ENCODE data around the gene WASL.
"Not testable (repeated sequence)": the region's sequence is repeated elsewhere in the genome, so short reads cannot be mapped to it uniquely, and the experiment has no call there.

Gene WASL

DNA sequence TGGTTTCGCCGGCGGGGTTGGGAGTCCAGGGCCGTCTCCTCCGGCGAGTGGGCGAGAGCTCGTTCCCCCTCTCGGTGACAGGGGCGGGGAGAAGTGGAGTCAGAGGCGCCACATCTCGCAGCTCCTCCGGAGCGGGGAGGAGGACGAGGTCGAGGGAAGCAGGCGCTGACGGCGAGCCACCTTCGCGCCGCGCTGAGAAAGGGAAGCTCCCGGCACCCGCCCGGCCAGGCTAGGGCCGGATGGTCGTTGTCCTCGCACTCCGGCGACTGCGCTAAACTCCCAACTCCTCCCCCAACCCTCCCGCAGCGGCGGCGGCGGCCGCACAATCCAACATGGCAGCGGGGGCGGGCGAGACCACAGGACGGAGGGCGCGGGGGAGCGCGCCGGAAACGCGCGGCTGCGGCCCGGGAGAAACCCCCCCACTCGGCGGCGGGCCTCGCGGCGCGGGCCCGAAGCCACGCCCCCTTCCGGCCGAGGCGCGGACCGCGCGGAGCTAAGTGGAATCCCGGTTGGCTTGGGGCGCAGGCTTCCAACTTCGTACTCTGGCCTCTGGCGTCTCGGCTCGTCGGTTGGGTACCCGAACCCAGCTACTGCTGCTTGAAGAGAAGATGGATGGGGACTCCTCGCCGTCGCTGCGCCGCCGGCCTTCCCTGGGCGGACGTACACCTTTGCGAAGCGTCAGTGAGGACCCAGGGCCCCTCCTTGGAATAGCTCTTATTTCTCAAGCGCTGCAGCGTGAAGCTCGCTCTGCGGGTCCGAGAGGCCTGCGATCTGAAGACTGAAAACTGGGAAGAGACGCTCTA, at the start of gene WASL:
Gene WASL, minus strand, starts transcription at position 270 of the 803 bp plus-strand sequence. Its CDS starts 269 bp downstream, at position 1.
- DNase-seq (ENCODE audit: extremely low spot score): peak; percentile 85
- ChIA-PET CTCF (interaction anchor here (0.5 to 1.6 kb wide), 4 partner anchors 19 to 75 kb away, joined by 3 to 6 read pairs (median 4); no protein-coding TSS in a partner anchor), POLR2A (interaction anchor here (0.6 to 1.9 kb wide), 30 partner anchors 8 to 1017 kb away, joined by 3 to 15 read pairs (median 4); partner anchors contain the start of gene NDUFA5)
- no peak for TF ChIP-seq SUZ12 (IDR thresholded peaks at IDR 0.05)
- peak; percentile 77; the same call in 1 of the 2 replicates for TF ChIP-seq FOXM1 (IDR thresholded peaks at IDR 0.05; ENCODE audit: borderline replicate concordance)
- no peak for TF ChIP-seq CTBP1 (IDR thresholded peaks at IDR 0.05; ENCODE audit: borderline replicate concordance)
- no peak for TF ChIP-seq FOXK2 (IDR thresholded peaks at IDR 0.05)
- TF ChIP-seq NFRKB (IDR thresholded peaks at IDR 0.05): no peak
- no peak for TF ChIP-seq ZNF384 (IDR thresholded peaks at IDR 0.05)
- TF ChIP-seq SP1 (IDR thresholded peaks at IDR 0.05): no peak
- no peak for TF ChIP-seq FOXA1 (IDR thresholded peaks at IDR 0.05)
- TF ChIP-seq, protein P1, sequence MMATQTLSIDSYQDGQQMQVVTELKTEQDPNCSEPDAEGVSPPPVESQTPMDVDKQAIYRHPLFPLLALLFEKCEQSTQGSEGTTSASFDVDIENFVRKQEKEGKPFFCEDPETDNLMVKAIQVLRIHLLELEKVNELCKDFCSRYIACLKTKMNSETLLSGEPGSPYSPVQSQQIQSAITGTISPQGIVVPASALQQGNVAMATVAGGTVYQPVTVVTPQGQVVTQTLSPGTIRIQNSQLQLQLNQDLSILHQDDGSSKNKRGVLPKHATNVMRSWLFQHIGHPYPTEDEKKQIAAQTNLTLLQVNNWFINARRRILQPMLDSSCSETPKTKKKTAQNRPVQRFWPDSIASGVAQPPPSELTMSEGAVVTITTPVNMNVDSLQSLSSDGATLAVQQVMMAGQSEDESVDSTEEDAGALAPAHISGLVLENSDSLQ (IDR thresholded peaks at IDR 0.05): no peak
- TF ChIP-seq BHLHE40 (IDR thresholded peaks at IDR 0.05; ENCODE audit: borderline replicate concordance): no peak
- no peak for TF ChIP-seq HDGF (IDR thresholded peaks at IDR 0.05; ENCODE audit: borderline replicate concordance)
- 0 out of 2 replicates have a peak, but pooled peaks have one; percentile 4 for TF ChIP-seq L3MBTL2 (conservative IDR thresholded peaks at IDR 0.05)
- TF ChIP-seq LEF1 (IDR thresholded peaks at IDR 0.05; ENCODE audit: borderline replicate concordance): no peak

DNA sequence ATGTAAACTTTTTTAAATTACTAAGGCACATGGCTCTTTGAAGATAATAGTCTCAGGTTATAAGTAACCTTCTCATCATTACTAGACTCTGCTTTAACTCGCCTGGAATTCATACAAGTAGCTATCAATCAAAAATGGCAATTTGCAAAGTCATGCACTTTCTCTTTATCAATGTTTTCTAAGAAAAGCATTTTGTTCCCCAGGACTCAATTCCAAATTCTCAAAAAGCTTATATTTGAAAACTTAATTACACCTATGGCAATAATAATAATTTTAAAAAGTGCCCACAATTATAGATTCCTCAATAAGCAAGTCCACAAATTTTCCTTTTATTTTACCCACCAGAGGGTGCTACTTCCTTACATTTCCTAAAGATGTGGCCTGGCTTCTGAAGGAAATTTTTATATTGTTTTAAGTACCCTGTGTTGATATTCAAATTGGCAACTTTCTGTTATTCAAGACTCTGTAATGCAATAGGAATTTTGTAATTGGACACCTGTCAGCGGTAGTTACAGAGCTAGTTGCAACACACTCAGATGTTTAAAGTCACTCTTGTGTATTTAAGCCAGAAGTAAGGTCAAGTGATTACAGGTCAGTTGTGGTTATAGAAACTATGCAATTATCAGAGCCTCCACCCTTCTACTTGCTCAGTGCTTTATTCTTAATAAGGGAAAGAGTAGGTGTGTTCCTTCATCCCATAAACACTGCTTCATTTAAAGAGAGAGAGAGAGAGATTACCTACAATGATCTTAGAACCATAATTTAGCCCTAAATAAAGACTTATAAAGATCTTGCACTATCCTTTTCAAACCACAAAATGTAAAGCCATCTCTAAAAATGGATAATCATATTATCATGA, 49.1 kb upstream of the WASL start:
- ChIA-PET POLR2A (interaction anchor here (0.6 kb wide), 1 partner anchor 152 kb away, joined by 3 read pairs; no protein-coding TSS in a partner anchor), CTCF (interaction anchor here (0.6 to 2.8 kb wide), 7 partner anchors 9 to 927 kb away, joined by 3 to 20 read pairs (median 4); no protein-coding TSS in a partner anchor)
- DNase-seq (ENCODE audit: extremely low spot score): peak; percentile 24

GRCh38 chr7:123796568-123796967, 47.8 kb upstream of the WASL start:
- CTCF ChIA-PET: interaction anchor here (2.8 kb wide), 1 partner anchor 76 kb away, joined by 15 read pairs; no protein-coding TSS in a partner anchor
- DNase-seq (ENCODE audit: extremely low spot score): no peak
- TF ChIP-seq ARNT (IDR thresholded peaks at IDR 0.05) (no peak), L3MBTL2 (conservative IDR thresholded peaks at IDR 0.05) (no peak), SUZ12 (IDR thresholded peaks at IDR 0.05) (no peak), FOXK2 (IDR thresholded peaks at IDR 0.05) (no peak), FOXM1 (IDR thresholded peaks at IDR 0.05; ENCODE audit: borderline replicate concordance) (no peak), ELF4 (IDR thresholded peaks at IDR 0.05) (no peak), NFRKB (IDR thresholded peaks at IDR 0.05) (no peak), SP1 (IDR thresholded peaks at IDR 0.05) (no peak)
- TF ChIP-seq, protein P1 (IDR thresholded peaks at IDR 0.05): no peak
- POLR2A ChIA-PET: no interaction called here

More for the DNA sequence above, 49.1 kb upstream of the WASL start:
- TF ChIP-seq ZNF384 (IDR thresholded peaks at IDR 0.05) (no peak), CTBP1 (IDR thresholded peaks at IDR 0.05; ENCODE audit: borderline replicate concordance) (peak; percentile 31; the same call in 1 of the 2 replicates)

GRCh38 chr7:123795917-123796316, 47.1 kb upstream of the WASL start:
- DNase-seq (ENCODE audit: extremely low spot score): no peak
- ChIA-PET CTCF (no interaction called here), POLR2A (no interaction called here)
- no peak for TF ChIP-seq NFRKB (IDR thresholded peaks at IDR 0.05)
- TF ChIP-seq BHLHE40 (IDR thresholded peaks at IDR 0.05; ENCODE audit: borderline replicate concordance): no peak

DNA sequence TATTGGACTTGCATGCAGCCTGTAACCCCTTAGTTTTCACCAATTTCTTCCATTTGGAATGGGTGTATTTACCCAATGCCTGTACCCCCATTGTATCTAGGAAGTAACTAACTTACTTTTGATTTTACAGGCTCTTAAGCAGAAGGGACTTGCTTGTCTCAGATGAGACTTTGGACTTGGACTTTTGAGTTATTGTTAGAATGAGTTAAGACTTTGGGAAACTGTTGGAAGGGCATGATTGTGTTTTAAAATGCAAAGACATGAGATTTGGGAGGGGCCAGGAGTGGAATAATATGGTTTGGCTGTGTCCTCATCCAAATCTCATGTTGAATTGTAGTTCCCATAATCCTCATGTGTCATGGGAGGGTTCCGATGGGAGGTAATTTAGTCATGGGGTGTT, 46.3 kb upstream of the WASL start:
- CTCF ChIA-PET: not testable (repeated sequence)

GRCh38 chr7:123792547-123792946, 43.7 kb upstream of the WASL start:
- ChIA-PET CTCF (no interaction called here), POLR2A (no interaction called here)
- TF ChIP-seq FOXK2 (IDR thresholded peaks at IDR 0.05) (no peak), BHLHE40 (IDR thresholded peaks at IDR 0.05; ENCODE audit: borderline replicate concordance) (no peak), HDGF (IDR thresholded peaks at IDR 0.05; ENCODE audit: borderline replicate concordance) (no peak), TARDBP (IDR thresholded peaks at IDR 0.05) (no peak), FOXA1 (IDR thresholded peaks at IDR 0.05) (no peak)
- no peak for DNase-seq (ENCODE audit: extremely low spot score)

More for the DNA sequence above, 46.3 kb upstream of the WASL start:
- DNase-seq (ENCODE audit: extremely low spot score); POLR2A ChIA-PET: not testable (repeated sequence)

GRCh38 chr7:123791001-123791400, 42.2 kb upstream of the WASL start:
- DNase-seq (ENCODE audit: extremely low spot score): no peak
- ChIA-PET POLR2A (interaction anchor here (1.2 kb wide), 1 partner anchor 42 kb away, joined by 5 read pairs; the partner anchor contains the start of gene WASL), CTCF (no interaction called here)
- no peak for TF ChIP-seq NFRKB (IDR thresholded peaks at IDR 0.05)
- TF ChIP-seq, protein P1 (IDR thresholded peaks at IDR 0.05): no peak
- TF ChIP-seq CTBP1 (IDR thresholded peaks at IDR 0.05; ENCODE audit: borderline replicate concordance): no peak
- TF ChIP-seq HDGF (IDR thresholded peaks at IDR 0.05; ENCODE audit: borderline replicate concordance): no peak
- no peak for TF ChIP-seq FOXM1 (IDR thresholded peaks at IDR 0.05; ENCODE audit: borderline replicate concordance)
- TF ChIP-seq LEF1 (IDR thresholded peaks at IDR 0.05; ENCODE audit: borderline replicate concordance): no peak
- no peak for TF ChIP-seq ZNF384 (IDR thresholded peaks at IDR 0.05)
- no peak for TF ChIP-seq FOXA1 (IDR thresholded peaks at IDR 0.05)
- TF ChIP-seq FOXK2 (IDR thresholded peaks at IDR 0.05): no peak
- TF ChIP-seq ARNT (IDR thresholded peaks at IDR 0.05): no peak
- no peak for TF ChIP-seq L3MBTL2 (conservative IDR thresholded peaks at IDR 0.05)
- TF ChIP-seq ELF4 (IDR thresholded peaks at IDR 0.05): no peak
- TF ChIP-seq BHLHE40 (IDR thresholded peaks at IDR 0.05; ENCODE audit: borderline replicate concordance): no peak
- TF ChIP-seq TARDBP (IDR thresholded peaks at IDR 0.05): no peak
- no peak for TF ChIP-seq SP1 (IDR thresholded peaks at IDR 0.05)
- no peak for TF ChIP-seq SUZ12 (IDR thresholded peaks at IDR 0.05)

Measured in HEK293T (cell line).